GM12865 (cell line): ENCODE data around the gene NELFB.

ENCODE experiments used
- DNase-seq: peaks from one replicate; pipeline ENCODE4 v3.0.0; 2010; ENCODE audit warnings: low read depth
- H3K4me3 ChIP-seq: 2 replicates; pipeline ENCODE4 v1.5.1; 2011; ENCODE audit warnings: mild to moderate bottlenecking, low read depth, low read length, control low read depth
- TF ChIP-seq, protein P1 (sequence below): IDR thresholded peaks from 2 replicates; pipeline ENCODE4 v1.5.1; 2011; ENCODE audit warnings: low read length, control low read depth, low read depth, inconsistent platforms; ENCODE audit not compliant: insufficient read depth; ENCODE audit errors: missing control alignments

NELFB gene

DNA sequence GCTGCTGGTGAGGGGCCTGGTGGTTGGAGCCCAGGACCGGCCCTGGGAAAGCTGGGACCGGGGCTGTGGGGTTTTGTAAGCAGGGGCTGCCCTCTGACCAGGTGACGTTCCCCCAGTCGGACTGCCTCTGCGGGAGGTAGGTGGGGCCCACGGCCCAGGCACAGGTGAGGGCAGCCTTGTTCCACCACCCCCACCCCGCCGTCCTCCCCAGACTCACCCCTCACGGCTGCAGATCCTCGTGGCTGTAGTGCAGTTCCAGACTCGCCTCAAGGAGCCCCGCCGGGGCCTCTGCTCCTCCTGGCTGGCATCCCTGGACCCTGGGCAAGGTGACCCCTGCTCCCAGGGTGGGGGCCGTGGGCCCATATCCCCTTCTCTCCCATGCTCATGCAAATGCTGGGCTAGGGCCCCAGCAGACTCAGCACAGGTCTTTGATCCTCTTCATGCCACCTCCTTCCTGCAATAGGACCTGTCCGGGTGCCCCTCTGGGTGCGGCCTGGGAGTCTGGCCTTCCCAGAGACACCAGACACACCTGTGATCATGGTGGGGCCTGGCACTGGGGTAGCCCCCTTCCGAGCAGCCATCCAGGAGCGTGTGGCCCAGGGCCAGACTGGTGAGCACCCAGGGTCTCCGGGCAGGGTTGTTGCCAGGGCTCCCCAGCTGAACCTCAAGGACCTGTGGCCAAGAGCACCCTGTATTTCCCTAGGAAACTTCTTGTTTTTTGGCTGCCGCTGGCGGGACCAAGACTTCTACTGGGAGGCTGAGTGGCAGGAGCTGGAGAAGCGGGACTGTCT, 39.7 kb upstream of the NELFB start:
- TF ChIP-seq, protein P1, sequence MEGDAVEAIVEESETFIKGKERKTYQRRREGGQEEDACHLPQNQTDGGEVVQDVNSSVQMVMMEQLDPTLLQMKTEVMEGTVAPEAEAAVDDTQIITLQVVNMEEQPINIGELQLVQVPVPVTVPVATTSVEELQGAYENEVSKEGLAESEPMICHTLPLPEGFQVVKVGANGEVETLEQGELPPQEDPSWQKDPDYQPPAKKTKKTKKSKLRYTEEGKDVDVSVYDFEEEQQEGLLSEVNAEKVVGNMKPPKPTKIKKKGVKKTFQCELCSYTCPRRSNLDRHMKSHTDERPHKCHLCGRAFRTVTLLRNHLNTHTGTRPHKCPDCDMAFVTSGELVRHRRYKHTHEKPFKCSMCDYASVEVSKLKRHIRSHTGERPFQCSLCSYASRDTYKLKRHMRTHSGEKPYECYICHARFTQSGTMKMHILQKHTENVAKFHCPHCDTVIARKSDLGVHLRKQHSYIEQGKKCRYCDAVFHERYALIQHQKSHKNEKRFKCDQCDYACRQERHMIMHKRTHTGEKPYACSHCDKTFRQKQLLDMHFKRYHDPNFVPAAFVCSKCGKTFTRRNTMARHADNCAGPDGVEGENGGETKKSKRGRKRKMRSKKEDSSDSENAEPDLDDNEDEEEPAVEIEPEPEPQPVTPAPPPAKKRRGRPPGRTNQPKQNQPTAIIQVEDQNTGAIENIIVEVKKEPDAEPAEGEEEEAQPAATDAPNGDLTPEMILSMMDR: no peak
- H3K4me3 ChIP-seq: no peak overlapping the region
- no peak for DNase-seq

DNA sequence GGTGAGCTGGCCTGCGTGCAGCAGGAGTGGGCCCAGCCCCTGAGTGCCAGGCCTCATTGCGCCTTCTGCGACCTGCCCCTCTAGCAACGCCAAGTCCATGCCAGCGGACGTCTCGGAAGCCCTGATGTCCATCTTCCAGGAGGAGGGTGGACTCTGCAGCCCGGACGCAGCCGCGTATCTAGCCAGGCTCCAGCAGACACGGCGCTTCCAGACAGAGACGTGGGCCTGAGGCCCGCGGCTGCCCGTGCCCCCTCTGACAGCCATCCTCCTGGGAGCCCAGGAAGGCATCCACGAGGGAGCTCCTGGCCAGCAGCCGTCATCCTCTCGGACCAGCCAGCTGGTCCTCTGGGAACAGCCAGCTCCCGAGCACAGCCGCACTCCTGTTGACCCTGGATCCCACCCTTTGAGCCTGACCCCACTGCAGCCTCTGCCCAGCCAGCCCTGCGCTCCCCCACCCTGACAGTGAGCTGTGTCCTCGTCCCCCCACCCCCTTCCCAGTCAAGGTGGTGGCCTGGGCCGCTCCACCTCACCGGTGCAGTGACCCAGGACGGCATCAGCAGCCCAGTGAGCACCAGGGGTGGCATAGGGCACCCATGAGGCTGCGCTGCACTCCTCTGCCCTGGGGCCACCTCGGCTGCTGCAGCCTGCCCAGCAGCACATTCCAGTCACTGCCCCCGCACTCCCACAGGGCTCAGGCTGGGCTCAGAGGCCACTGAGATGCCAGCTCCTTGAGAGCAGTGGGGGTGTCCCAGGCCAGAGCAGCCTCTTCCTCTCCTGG, 38.8 kb upstream of the NELFB start:
- no peak for DNase-seq
- H3K4me3 ChIP-seq: no peak overlapping the region
- TF ChIP-seq, protein P1: no peak

DNA sequence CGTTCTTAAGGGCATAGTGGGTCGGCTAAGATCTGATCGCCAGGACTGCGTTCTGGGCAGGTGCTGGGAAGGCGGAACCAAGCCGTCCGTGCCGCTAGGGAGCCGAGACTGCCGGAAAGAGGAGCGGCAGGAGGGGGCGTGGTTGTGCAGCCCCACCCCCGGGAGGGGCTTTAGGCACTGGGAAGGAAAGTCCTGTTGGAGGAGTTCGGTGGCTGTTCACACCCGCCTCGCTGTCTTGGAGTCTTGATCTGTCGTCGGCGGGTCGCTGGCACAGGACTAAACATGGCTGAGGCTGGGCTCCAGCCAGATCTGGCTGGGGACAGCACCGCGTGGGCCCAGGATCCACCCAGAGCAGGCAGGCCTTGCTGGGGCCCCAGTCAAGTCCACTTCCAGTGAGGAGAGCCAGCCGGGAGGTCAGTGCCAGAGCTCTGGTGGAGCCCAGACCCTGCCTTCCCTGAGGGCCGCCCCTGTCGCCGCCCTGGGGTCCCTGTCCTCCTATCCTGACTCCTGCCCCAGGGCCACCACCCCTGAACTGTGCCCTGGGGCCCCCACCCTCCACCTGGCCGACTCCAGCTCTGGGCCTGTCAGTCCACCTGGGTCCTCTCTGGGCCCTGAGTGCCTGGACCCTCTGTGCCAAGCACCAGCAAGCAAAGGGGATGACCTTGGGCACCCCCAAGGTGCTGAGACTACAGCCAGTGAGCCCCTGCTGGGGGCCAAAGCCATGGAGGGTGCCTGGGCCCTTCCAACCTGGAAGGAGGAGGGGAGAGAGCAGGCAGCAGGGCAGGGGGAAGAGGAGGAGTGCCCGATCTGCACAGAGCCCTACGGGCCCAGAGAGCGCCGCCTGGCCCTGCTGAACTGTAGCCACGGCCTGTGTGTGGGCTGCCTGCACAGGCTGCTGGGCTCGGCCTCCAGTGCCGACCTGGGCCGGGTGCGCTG, 37.6 kb upstream of the NELFB start:
- no peak overlapping the region for H3K4me3 ChIP-seq
- DNase-seq: no peak
- TF ChIP-seq, protein P1: no peak

DNA sequence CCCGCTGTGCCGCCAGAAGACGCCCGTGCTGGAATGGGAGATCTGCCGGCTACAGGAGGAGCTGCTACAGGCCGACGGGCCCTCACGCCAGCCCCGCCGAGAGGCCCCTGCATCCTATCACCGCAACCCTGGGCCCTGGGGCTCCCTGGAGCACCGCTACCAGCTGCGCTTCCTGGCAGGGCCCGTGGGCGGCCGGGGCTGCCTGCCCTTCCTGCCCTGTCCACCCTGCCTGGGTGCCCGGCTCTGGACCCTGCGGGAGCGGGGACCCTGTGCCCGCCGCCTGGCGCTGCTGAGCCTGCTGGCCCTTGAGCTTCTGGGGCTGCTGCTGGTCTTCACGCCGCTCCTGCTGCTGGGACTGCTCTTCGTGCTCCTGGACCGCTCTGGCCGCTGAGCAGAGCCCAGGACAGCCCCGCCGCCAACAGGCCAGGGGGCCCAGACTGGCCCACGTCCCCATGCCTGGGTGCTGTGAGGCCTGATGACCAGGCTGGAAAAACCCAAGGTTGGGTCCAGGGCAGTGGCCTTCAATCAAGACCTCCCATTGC, 36.8 kb upstream of the NELFB start:
- no peak overlapping the region for H3K4me3 ChIP-seq
- TF ChIP-seq, protein P1: no peak
- DNase-seq: no peak

DNA sequence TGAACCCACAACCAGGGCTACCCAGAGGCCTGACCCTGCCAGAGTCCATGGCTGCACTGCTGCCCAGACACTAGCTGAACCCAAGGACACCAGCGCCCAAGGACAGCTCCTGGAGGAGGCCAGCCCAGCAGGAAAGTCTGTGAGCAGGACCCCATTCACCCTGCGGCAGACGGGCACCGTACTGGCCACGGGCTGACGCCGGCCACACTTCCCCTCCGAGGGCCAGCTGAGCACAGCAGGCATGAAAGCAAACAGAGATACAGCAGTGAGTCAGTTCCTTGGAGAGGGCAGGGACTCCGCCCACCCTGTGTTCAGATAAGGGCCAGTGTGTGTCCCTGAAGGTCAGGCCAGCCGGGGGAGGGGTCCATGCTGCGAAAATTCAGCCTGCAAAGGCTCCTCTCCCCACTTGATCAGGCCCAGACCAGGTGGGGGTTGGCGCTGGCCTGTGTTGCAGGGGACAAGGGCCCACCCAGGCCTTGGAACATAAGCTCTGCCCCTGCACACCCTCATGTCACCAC, 36.3 kb upstream of the NELFB start:
- DNase-seq: no peak
- H3K4me3 ChIP-seq: no peak overlapping the region
- TF ChIP-seq, protein P1: no peak

DNA sequence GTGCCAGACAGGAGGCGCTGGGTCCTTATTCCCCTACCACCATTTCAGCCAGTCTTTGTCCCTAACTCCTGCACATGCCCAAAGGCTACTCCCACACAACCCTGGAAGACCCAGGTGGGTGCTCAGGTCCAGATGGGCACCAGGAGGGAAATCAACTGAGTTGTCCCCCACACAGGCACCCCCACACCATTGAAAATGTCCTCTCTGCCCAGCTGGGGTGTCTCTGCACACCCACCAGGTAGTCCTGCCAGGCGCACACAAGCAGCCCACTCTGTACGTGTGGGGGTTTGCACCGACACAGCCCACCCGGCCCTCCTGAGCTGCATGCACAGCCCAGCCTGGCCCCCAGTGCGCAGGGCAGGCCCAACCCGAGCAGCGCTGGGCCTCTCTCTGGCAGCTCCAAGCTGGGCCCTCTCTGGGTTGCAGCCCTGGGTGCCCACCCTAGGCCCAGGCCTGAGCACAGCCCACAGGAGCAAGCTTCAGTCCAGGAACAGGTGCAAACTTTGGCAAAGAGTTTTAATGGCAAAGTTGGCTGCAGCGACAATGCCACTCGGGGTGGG, 35.3 kb upstream of the NELFB start:
- DNase-seq: no peak
- H3K4me3 ChIP-seq: no peak overlapping the region
- TF ChIP-seq, protein P1: no peak
